NCI-H2107 treated with DMSO at 0.1 percent for 48 hours (cell line): ENCODE measurements around the gene MYO1D.
A peak's percentile ranks its signal among the peaks of the same experiment; 100 is the strongest.

ENCODE experiments used
- DNase-seq: peaks from one replicate; lab custom pipeline; 2025; ENCODE audit not compliant: unreplicated experiment; lab: John Stamatoyannopoulos, UW

Gene MYO1D

GRCh38 chr17:32591405-32591804 lies 285.5 kb downstream of the MYO1D start:
- DNase-seq: no peak

GRCh38 chr17:32590974-32591373 lies 285.9 kb downstream of the MYO1D start:
- peak; percentile 94 for DNase-seq

- DNase-seq: no peak
These were observed 287.9 kb downstream of the MYO1D start for GRCh38 chr17:32588982-32589381.

GRCh38 chr17:32588135-32588534 lies 288.8 kb downstream of the MYO1D start:
- no peak for DNase-seq

DNA sequence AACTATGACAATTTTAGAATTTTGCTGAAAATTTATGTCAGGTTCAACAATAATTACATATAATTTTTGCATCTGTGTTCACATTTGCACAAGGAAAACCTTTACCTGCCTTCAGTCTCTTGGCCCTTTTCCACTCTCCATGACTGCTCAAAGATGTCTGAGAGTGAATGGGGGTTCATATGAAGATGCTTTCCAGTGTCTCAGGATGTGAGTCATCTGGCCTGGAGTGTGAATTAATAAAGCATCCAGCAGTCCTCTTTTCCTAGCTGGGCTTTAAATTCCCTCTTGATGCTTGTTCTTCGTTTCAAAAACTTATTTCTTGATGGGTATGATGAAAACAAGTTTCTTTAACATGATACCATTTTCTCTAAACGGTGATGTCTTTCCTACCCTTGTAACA lies 290.3 kb downstream of the MYO1D start:
- DNase-seq: no peak

DNA sequence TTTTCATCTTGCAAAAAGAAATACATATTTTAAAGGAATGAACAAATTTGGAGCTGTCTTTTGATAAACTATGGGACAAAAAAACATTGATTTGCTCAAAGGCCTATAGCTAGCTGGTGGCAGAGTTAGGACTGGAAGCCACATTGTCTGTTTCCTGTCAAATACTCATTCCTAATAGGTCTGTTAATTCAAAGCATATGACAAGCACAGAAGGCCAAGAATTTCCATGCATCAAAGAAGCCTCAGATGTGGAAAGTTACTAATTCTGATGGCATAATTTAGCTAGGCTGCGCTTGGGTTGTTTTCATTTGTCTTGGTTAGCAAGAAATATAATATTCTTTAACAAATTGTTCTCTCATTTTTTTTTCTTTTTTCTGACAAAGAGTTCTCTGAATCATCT lies 292.1 kb downstream of the MYO1D start:
- no peak for DNase-seq

- no peak for DNase-seq
These were observed 293.9 kb downstream of the MYO1D start for GRCh38 chr17:32583053-32583452.

GRCh38 chr17:32575852-32576251 lies 301.1 kb downstream of the MYO1D start:
- no peak for DNase-seq

- no peak for DNase-seq
These were observed 306.9 kb downstream of the MYO1D start for GRCh38 chr17:32570081-32570396.

DNA sequence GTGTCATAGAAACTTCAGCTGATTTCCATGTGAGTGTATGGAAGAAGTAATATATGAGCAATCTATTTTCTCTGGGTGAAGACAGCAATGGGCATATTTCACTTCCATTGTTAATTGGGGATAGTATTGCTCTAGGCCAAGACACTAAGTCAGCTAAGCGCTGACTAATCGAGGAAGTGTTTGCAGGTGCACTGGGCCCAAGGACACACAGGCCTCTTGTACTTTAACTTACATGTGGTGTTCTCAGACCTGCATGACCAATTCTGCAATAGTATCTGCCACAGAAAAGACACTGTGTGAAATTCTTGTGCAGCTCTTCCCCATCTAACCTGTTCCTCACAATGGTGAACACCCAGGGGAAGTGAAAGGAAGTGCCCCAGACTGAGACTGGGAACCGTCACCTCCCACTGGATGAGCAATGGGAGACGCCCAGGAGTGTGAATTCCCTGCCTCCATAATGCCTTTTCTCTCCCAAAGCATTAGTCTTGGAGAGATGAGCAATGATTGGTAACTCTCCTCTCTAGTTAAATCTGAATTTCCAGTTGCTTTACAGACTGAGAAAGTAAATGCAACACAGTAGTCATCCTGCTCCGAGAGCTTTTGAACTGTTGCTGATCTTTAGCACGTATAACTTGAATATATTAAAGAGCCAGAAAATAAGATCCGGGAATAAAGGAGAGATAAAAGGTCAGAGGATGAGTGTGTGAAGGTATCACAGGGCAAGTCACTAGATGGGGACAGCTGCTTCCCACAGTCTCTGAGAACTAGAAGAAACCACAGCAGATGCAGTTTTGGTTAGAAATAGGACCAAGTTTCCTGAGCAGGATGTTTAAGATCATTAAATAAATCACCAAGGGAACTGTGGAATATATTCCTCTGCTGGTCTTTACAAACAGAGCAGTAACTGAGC lies 307.5 kb downstream of the MYO1D start:
- no peak for DNase-seq

- no peak for DNase-seq
These were observed 308.2 kb downstream of the MYO1D start for GRCh38 chr17:32568705-32569104.

DNA sequence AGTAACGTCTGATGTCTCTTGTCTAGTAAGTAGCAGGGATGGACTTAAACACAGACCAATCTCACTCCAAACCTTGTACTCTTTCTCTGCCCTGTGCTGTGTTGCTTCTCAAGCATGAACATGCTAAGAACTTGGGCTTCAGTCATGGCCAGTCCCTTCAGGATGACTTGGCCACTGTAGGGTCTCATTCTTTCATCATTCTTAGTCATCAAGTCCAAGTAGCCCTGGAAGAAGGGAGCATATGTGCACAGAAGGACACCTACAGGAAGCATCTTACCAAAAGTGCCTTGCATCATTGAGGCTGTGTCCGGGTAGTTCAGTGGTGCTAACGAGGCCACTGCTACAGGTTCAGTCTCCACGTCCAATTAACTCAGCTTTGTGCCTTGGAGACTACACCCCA lies 309.4 kb downstream of the MYO1D start:
- no peak for DNase-seq

- no peak for DNase-seq
These were observed 309.8 kb downstream of the MYO1D start for GRCh38 chr17:32567086-32567485.

GRCh38 chr17:32566303-32566702 lies 310.6 kb downstream of the MYO1D start:
- DNase-seq: no peak

DNA sequence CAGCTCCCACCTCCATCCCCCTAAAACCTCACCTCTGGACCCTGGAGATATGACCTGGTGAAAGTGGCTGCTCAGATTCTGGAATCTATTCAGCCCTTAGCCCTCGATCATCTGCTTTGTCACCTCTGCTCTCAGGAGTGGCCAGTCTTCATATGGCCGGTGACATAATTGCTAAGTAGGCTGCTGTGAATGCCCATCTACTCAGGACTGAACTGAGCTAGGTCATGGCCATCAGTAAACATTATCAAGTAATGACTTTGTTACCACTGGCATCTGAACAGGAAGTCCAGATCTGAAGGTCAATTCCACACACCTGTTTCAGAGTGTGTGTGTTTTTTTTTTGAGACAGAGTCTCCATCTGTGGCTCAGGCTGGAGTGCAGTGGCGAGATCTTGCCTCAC lies 311.5 kb downstream of the MYO1D start:
- DNase-seq: no peak

DNA sequence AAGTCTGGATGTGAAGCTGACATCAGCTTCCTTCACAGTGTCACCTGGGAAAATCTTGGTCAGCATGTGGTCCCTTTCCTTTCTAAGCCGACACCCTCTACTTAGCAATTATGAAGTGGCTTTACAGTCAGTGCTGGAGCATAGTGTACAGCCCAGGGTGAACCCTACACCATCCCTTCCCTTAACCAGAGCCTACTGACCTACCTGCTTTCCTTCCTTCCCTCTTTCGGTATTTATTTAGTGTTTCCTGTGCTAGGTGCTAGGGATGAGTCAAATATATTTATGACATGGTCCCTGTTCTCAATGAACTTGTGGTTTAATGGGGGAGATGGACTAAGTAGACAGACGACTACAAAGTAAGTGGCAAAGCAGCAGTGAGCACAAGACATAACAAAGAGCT lies 312.6 kb downstream of the MYO1D start:
- DNase-seq: no peak

DNA sequence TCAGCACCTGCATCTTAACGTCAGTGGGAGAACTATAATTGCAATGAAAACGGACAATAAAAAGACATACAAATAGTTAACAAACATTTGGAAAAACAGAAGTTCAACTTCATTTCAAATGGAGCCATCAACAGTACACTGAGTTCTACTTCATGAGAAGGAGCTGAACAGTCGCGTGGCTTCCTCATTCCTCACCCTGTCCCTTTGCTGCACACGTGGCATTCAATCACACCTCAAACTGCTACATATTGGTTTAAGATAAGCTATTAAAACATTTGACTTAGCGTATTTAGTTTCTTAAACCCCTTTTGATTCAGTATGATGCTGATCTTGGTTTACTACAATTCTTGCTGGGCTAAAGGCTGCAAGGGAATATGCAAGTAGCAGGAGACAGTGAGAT lies 313.3 kb downstream of the MYO1D start:
- no peak for DNase-seq

- DNase-seq: peak; percentile 18
These were observed 317.8 kb downstream of the MYO1D start for GRCh38 chr17:32558997-32559650.

- DNase-seq: peak; percentile 14
These were observed 318.5 kb downstream of the MYO1D start for GRCh38 chr17:32558326-32558955.

- no peak for DNase-seq
These were observed 321.2 kb downstream of the MYO1D start for GRCh38 chr17:32555611-32556310.

GRCh38 chr17:32553168-32553567 lies 323.8 kb downstream of the MYO1D start:
- DNase-seq: no peak

- DNase-seq: no peak
These were observed 324.6 kb downstream of the MYO1D start for GRCh38 chr17:32552280-32552679.
